ENCODE results near the gene NOL9.

- TF ChIP-seq, protein P1, sequence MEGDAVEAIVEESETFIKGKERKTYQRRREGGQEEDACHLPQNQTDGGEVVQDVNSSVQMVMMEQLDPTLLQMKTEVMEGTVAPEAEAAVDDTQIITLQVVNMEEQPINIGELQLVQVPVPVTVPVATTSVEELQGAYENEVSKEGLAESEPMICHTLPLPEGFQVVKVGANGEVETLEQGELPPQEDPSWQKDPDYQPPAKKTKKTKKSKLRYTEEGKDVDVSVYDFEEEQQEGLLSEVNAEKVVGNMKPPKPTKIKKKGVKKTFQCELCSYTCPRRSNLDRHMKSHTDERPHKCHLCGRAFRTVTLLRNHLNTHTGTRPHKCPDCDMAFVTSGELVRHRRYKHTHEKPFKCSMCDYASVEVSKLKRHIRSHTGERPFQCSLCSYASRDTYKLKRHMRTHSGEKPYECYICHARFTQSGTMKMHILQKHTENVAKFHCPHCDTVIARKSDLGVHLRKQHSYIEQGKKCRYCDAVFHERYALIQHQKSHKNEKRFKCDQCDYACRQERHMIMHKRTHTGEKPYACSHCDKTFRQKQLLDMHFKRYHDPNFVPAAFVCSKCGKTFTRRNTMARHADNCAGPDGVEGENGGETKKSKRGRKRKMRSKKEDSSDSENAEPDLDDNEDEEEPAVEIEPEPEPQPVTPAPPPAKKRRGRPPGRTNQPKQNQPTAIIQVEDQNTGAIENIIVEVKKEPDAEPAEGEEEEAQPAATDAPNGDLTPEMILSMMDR (IDR thresholded peaks at IDR 0.05) = no peak
- no peak for TF ChIP-seq POLR2A (IDR thresholded peaks at IDR 0.05)
Measured at GRCh38 chr1:6505367-6506209, 48.7 kb downstream of the NOL9 start.
